Neural progenitor cell (in vitro differentiated cells): ENCODE data around the gene BTF3. TPM values are rescaled to one million over a fixed set of nuclear protein-coding genes. Genes with fewer than 3 reads are reported as not detected.
"Not testable (repeated sequence)": the region's sequence is repeated elsewhere in the genome, so short reads cannot be mapped to it uniquely, and the experiment has no call there.

Experiments
- DNase-seq: peaks from one replicate; pipeline ENCODE4 v3.0.0-alpha.2; 2016; ENCODE audit warnings: low spot score
- H2AFZ ChIP-seq: fragments of 200-600 bp; sonication (generic); replicated peaks from 2 replicates; pipeline ENCODE4 v1.6.1; 2016; ENCODE audit warnings: antibody characterized with exemption
- H3F3A ChIP-seq: fragments of 200-600 bp; sonication (generic); 2 replicates; pipeline ENCODE4 v1.6.1; 2016; ENCODE audit warnings: antibody characterized with exemption, low read depth
- H3K27ac ChIP-seq: fragments of 200-600 bp; sonication (generic); 2 replicates; pipeline ENCODE4 v1.5.1; 2016; ENCODE audit warnings: mild to moderate bottlenecking
- H3K27me3 ChIP-seq: fragments of 200-600 bp; sonication (generic); 2 replicates; pipeline ENCODE4 v1.6.1; 2016; ENCODE audit warnings: mild to moderate bottlenecking, moderate library complexity
- H3K36me3 ChIP-seq: fragments of 200-600 bp; sonication (generic); 2 replicates; pipeline ENCODE4 v1.5.1; 2016
- H3K4me1 ChIP-seq: fragments of 200-600 bp; sonication (generic); 2 replicates; pipeline ENCODE4 v1.6.1; 2016; ENCODE audit warnings: mixed run types
- H3K4me2 ChIP-seq: fragments of 200-600 bp; sonication (generic); 2 replicates; pipeline ENCODE4 v1.6.1; 2016
- H3K4me3 ChIP-seq: fragments of 200-600 bp; sonication (generic); 2 replicates; pipeline ENCODE4 v1.5.1; 2016
- H3K79me2 ChIP-seq: fragments of 200-600 bp; sonication (generic); 2 replicates; pipeline ENCODE4 v1.6.1; 2016; ENCODE audit warnings: low read depth
- H3K9ac ChIP-seq: fragments of 200-600 bp; sonication (generic); 2 replicates; pipeline ENCODE4 v1.6.1; 2016
- H3K9me3 ChIP-seq: fragments of 200-600 bp; sonication (generic); 2 replicates; pipeline ENCODE4 v1.5.1; 2016; ENCODE audit warnings: low read depth
- H4K20me1 ChIP-seq: fragments of 200-600 bp; sonication (generic); 2 replicates; pipeline ENCODE4 v1.6.1; 2016; ENCODE audit warnings: low read depth
- H3K27ac Mint-ChIP-seq: 3 replicates; pipeline ENCODE4 v1.8.0; 2021; ENCODE audit warnings: mixed read lengths
- H3K27me3 Mint-ChIP-seq: 2 replicates; pipeline ENCODE4 v1.8.0; 2022; ENCODE audit warnings: low read depth, mild to moderate bottlenecking, inconsistent platforms, moderate library complexity, mixed read lengths; ENCODE audit not compliant: insufficient read depth
- H3K36me3 Mint-ChIP-seq: 3 replicates; pipeline ENCODE4 v1.8.0; 2021; ENCODE audit warnings: mixed read lengths
- H3K4me1 Mint-ChIP-seq: 3 replicates; pipeline ENCODE4 v1.8.0; 2021; ENCODE audit warnings: mixed read lengths
- H3K4me3 Mint-ChIP-seq: 3 replicates; pipeline ENCODE4 v1.8.0; 2021; ENCODE audit warnings: mild to moderate bottlenecking, moderate library complexity, mixed read lengths
- H3K9me3 Mint-ChIP-seq: 3 replicates; pipeline ENCODE4 v1.8.0; 2020; ENCODE audit warnings: mixed read lengths
- EZH2 ChIP-seq: fragments of 200-600 bp; sonication (generic); IDR thresholded peaks from 2 replicates; pipeline ENCODE4 v1.6.1; 2017; ENCODE audit warnings: antibody characterized with exemption, mild to moderate bottlenecking, moderate library complexity
- EZH2phosphoT487 ChIP-seq: fragments of 200-600 bp; sonication (generic); IDR thresholded peaks from 2 replicates; pipeline ENCODE4 v1.6.1; 2017; ENCODE audit warnings: antibody characterized with exemption
- total RNA-seq: library from RNA; depleted of rRNA; stranded (reverse); fragments of >200 nt; gene quantifications from 2 replicates; pipeline ENCODE4 v1.2.3, GENCODE V29; 2015; ENCODE audit warnings: low replicate concordance
- TF ChIP-seq, protein P1 (sequence below): fragments of 200-600 bp; sonication (generic); IDR thresholded peaks from 2 replicates; pipeline ENCODE4 v1.5.1; 2017; ENCODE audit warnings: antibody characterized with exemption, mild to moderate bottlenecking

BTF3 gene
- total RNA-seq, 1 donor from 2014 or later = 885 TPM

GRCh38 chr5:73464016-73464745, 34.1 kb upstream of the BTF3 start:
- Histone ChIP-seq H3K4me3 (no peak overlapping the region), H3K4me1 (no peaks in the 10 kb centered on the region), H3K36me3 (no peaks in the 10 kb centered on the region), H4K20me1 (no peaks in the 10 kb centered on the region), H3K9ac (no peak overlapping the region), H3K79me2 (no peaks in the 10 kb centered on the region), H3K9me3 (no peaks in the 10 kb centered on the region), H3K27ac (no peak overlapping the region), H2AFZ (no peak overlapping the region), H3K27me3 (no peaks in the 10 kb centered on the region), H3F3A (no peaks in the 10 kb centered on the region), H3K4me2 (no peak overlapping the region)
- H3K27me3 Mint-ChIP-seq = peaks cover 4% of the 10 kb centered on the region
- no peak overlapping the region for H3K4me3 Mint-ChIP-seq
- no peaks in the 10 kb centered on the region for H3K36me3 Mint-ChIP-seq
- H3K4me1 Mint-ChIP-seq = no peaks in the 10 kb centered on the region
- no peaks in the 10 kb centered on the region for H3K9me3 Mint-ChIP-seq
- DNase-seq = no peak
- H3K27ac Mint-ChIP-seq = no peak overlapping the region
- TF ChIP-seq EZH2 (no peak), EZH2phosphoT487 (no peak)
- TF ChIP-seq, protein P1, sequence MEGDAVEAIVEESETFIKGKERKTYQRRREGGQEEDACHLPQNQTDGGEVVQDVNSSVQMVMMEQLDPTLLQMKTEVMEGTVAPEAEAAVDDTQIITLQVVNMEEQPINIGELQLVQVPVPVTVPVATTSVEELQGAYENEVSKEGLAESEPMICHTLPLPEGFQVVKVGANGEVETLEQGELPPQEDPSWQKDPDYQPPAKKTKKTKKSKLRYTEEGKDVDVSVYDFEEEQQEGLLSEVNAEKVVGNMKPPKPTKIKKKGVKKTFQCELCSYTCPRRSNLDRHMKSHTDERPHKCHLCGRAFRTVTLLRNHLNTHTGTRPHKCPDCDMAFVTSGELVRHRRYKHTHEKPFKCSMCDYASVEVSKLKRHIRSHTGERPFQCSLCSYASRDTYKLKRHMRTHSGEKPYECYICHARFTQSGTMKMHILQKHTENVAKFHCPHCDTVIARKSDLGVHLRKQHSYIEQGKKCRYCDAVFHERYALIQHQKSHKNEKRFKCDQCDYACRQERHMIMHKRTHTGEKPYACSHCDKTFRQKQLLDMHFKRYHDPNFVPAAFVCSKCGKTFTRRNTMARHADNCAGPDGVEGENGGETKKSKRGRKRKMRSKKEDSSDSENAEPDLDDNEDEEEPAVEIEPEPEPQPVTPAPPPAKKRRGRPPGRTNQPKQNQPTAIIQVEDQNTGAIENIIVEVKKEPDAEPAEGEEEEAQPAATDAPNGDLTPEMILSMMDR = no peak

GRCh38 chr5:73468638-73469037, 29.6 kb upstream of the BTF3 start:
- H3K4me1 ChIP-seq, H3K4me3 Mint-ChIP-seq, H3K9ac ChIP-seq, H3K4me1 Mint-ChIP-seq, H3K27me3 Mint-ChIP-seq, H3K9me3 ChIP-seq, H3K79me2 ChIP-seq, DNase-seq, H3K27ac Mint-ChIP-seq, H3F3A ChIP-seq, H3K4me3 ChIP-seq, H3K27ac ChIP-seq, H3K4me2 ChIP-seq, H3K9me3 Mint-ChIP-seq, H3K36me3 ChIP-seq, H2AFZ ChIP-seq, H4K20me1 ChIP-seq, H3K27me3 ChIP-seq, H3K36me3 Mint-ChIP-seq: not testable (repeated sequence)

- H3K36me3 Mint-ChIP-seq = no peaks in the 10 kb centered on the region
- Histone ChIP-seq H3K9me3 (no peaks in the 10 kb centered on the region), H3K4me2 (no peak overlapping the region), H3K27ac (no peak overlapping the region), H3K9ac (no peak overlapping the region), H3F3A (no peaks in the 10 kb centered on the region), H4K20me1 (no peaks in the 10 kb centered on the region), H3K4me1 (no peaks in the 10 kb centered on the region), H3K36me3 (no peaks in the 10 kb centered on the region), H3K79me2 (no peaks in the 10 kb centered on the region), H3K27me3 (no peaks in the 10 kb centered on the region), H2AFZ (no peak overlapping the region), H3K4me3 (no peak overlapping the region)
- no peak overlapping the region for H3K27ac Mint-ChIP-seq
- no peak overlapping the region for H3K4me3 Mint-ChIP-seq
- H3K9me3 Mint-ChIP-seq = no peaks in the 10 kb centered on the region
- peaks cover 3% of the 10 kb centered on the region for H3K27me3 Mint-ChIP-seq
- no peaks in the 10 kb centered on the region for H3K4me1 Mint-ChIP-seq
- DNase-seq = no peak
- TF ChIP-seq EZH2 = no peak
- TF ChIP-seq EZH2phosphoT487 = no peak
- TF ChIP-seq, protein P1 = no peak
These were observed 28.4 kb upstream of the BTF3 start for GRCh38 chr5:73469878-73470277.

DNA sequence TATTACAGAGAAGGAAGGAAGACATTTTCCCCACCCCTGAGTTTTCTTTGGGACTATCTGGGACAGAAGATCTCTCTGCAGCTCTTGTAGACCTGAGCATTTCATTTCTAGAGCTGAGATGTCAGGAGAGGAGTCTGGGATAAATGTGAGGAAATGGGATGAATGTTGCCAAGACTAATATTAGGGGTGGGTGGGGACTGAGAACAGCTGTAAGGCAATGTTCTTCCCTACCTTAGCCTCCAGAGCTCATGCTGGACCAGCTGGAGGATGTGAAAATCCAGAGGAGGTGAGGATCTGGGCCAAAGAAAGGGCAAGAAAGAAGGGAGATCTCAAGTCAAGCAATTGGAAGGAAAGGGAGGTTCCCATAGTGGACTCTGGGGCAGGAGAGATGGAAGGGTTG, 26.6 kb upstream of the BTF3 start:
- Mint-ChIP-seq H3K27me3 (peaks cover 2% of the 10 kb centered on the region), H3K4me3 (no peak overlapping the region), H3K4me1 (no peaks in the 10 kb centered on the region), H3K9me3 (no peaks in the 10 kb centered on the region), H3K36me3 (no peaks in the 10 kb centered on the region), H3K27ac (no peak overlapping the region)
- Histone ChIP-seq H3K36me3 (no peaks in the 10 kb centered on the region), H3K9me3 (no peaks in the 10 kb centered on the region), H3K4me1 (no peaks in the 10 kb centered on the region), H4K20me1 (no peaks in the 10 kb centered on the region), H3K27ac (no peak overlapping the region), H3K4me3 (no peak overlapping the region), H3F3A (no peaks in the 10 kb centered on the region), H3K4me2 (no peak overlapping the region), H2AFZ (no peak overlapping the region), H3K79me2 (no peaks in the 10 kb centered on the region), H3K27me3 (no peaks in the 10 kb centered on the region), H3K9ac (no peak overlapping the region)
- TF ChIP-seq EZH2phosphoT487 (no peak), EZH2 (no peak)
- TF ChIP-seq, protein P1 = no peak
- DNase-seq = no peak
